GM20000 (cell line): ENCODE data around the gene DDIT4.
A peak's percentile ranks its signal among the peaks of the same experiment; 100 is the strongest.

ENCODE experiments used
- DNase-seq: peaks from one replicate; pipeline ENCODE4 v3.0.0; 2012; ENCODE audit warnings: low spot score
- TF ChIP-seq, protein P1 (sequence below): IDR thresholded peaks from 2 replicates; pipeline ENCODE4 v1.5.1; 2012; ENCODE audit warnings: mild to moderate bottlenecking, control low read depth; ENCODE audit errors: extremely low read depth, missing control alignments

The DDIT4 gene

DNA sequence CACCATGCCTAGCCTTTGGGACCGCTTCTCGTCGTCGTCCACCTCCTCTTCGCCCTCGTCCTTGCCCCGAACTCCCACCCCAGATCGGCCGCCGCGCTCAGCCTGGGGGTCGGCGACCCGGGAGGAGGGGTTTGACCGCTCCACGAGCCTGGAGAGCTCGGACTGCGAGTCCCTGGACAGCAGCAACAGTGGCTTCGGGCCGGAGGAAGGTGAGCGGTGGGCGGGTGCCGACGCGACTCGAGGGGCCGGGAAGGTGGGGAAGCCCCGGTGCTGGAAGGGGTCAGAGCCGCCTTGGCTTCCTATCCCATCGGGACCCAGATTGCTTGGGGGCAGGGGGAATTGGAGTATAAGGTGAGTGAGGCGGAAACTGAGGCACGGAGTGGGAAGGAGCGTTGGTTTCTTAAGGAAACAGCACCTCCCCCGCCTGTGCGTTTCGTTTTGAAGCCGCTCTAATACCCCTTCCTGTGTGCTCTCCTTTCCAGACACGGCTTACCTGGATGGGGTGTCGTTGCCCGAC lies 547 bp downstream of the DDIT4 start:
- no peak for DNase-seq
- TF ChIP-seq, protein P1, sequence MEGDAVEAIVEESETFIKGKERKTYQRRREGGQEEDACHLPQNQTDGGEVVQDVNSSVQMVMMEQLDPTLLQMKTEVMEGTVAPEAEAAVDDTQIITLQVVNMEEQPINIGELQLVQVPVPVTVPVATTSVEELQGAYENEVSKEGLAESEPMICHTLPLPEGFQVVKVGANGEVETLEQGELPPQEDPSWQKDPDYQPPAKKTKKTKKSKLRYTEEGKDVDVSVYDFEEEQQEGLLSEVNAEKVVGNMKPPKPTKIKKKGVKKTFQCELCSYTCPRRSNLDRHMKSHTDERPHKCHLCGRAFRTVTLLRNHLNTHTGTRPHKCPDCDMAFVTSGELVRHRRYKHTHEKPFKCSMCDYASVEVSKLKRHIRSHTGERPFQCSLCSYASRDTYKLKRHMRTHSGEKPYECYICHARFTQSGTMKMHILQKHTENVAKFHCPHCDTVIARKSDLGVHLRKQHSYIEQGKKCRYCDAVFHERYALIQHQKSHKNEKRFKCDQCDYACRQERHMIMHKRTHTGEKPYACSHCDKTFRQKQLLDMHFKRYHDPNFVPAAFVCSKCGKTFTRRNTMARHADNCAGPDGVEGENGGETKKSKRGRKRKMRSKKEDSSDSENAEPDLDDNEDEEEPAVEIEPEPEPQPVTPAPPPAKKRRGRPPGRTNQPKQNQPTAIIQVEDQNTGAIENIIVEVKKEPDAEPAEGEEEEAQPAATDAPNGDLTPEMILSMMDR = no peak

DNA sequence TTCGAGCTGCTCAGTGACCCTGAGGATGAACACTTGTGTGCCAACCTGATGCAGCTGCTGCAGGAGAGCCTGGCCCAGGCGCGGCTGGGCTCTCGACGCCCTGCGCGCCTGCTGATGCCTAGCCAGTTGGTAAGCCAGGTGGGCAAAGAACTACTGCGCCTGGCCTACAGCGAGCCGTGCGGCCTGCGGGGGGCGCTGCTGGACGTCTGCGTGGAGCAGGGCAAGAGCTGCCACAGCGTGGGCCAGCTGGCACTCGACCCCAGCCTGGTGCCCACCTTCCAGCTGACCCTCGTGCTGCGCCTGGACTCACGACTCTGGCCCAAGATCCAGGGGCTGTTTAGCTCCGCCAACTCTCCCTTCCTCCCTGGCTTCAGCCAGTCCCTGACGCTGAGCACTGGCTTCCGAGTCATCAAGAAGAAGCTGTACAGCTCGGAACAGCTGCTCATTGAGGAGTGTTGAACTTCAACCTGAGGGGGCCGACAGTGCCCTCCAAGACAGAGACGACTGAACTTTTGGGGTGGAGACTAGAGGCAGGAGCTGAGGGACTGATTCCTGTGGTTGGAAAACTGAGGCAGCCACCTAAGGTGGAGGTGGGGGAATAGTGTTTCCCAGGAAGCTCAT lies 1.1 kb downstream of the DDIT4 start:
- TF ChIP-seq, protein P1 = peak; percentile 46

DNA sequence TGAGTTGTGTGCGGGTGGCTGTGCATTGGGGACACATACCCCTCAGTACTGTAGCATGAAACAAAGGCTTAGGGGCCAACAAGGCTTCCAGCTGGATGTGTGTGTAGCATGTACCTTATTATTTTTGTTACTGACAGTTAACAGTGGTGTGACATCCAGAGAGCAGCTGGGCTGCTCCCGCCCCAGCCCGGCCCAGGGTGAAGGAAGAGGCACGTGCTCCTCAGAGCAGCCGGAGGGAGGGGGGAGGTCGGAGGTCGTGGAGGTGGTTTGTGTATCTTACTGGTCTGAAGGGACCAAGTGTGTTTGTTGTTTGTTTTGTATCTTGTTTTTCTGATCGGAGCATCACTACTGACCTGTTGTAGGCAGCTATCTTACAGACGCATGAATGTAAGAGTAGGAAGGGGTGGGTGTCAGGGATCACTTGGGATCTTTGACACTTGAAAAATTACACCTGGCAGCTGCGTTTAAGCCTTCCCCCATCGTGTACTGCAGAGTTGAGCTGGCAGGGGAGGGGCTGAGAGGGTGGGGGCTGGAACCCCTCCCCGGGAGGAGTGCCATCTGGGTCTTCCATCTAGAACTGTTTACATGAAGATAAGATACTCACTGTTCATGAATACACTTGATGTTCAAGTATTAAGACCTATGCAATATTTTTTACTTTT lies 1.8 kb downstream of the DDIT4 start:
- no peak for DNase-seq
- TF ChIP-seq, protein P1 = no peak

More for the DNA sequence above, 1.1 kb downstream of the DDIT4 start:
- peak; percentile 49 for DNase-seq

DNA sequence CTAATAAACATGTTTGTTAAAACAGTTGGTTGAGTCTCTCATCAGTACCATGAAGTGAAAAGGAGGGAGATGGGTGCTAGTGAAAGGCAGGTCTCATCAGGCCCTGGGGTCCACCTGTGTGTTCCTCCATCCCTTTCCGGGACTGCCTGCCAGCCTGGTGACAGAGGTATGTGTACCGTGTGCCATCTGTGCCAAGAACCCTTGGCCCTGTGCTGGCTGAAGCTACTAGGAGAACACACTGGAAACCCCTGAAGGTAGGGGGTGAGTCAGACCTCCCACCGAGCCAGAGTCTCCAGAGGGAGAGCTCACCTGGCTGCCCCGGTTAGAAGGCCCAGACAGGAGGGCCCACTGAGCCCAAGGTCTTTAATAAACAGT lies 2.3 kb downstream of the DDIT4 start:
- DNase-seq = no peak
- TF ChIP-seq, protein P1 = no peak

GRCh38 chr10:72276421-72277339 lies 3.0 kb downstream of the DDIT4 start:
- TF ChIP-seq, protein P1 = no peak
- DNase-seq = no peak

GRCh38 chr10:72277340-72277995 lies 3.7 kb downstream of the DDIT4 start:
- TF ChIP-seq, protein P1 = no peak
- no peak for DNase-seq
